HG02884 (cell line): Measurements from ENCODE around the gene SLC43A2.

Experiments
- ATAC-seq: cut with Tn5 transposase; IDR thresholded peaks from one replicate; pipeline ENCODE4 v1.9.1; 2021; ENCODE audit warnings: mild to moderate bottlenecking, moderate library complexity; ENCODE audit not compliant: unreplicated experiment

SLC43A2 gene

GRCh38 chr17:1625053-1625452, 3.6 kb downstream of the SLC43A2 start:
- ATAC-seq: no peak

- ATAC-seq: no peak
Measured at GRCh38 chr17:1624650-1625049, 4.0 kb downstream of the SLC43A2 start.

- ATAC-seq: no peak
Measured at GRCh38 chr17:1623057-1623630, 5.5 kb downstream of the SLC43A2 start.

DNA sequence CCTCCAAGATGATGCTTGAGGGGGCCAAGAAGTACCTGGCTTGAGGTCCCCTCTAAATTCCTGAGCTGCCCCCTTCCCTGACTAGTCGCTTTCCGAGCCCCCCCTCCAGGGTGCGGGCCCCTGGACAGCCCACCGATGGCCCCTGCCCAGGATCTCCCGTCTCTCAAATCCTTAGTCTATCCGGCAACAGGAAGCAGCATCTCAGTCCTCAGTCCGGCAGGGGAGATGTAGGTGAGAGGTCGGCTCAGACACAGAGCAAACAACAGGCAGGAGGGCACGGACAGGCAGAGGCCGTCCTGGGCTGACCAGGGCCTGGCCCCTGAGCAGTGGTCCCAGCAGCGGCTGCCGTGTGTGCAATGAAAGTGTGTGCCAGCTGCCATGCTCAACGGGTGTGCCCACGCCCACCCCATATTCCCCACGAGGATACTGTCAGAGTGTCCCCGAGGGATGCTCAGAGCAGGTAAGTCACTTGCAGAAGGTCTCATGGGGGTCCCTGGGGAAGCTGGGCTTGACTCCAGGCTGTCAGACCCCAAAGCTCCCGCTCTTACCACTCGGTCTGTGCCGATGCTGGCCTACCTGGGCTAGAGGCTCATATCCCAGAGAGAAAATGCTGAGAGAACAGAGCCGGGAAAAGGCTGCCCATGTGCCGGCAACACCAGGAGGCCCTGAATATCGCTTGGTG, 7.2 kb downstream of the SLC43A2 start:
- no peak for ATAC-seq

DNA sequence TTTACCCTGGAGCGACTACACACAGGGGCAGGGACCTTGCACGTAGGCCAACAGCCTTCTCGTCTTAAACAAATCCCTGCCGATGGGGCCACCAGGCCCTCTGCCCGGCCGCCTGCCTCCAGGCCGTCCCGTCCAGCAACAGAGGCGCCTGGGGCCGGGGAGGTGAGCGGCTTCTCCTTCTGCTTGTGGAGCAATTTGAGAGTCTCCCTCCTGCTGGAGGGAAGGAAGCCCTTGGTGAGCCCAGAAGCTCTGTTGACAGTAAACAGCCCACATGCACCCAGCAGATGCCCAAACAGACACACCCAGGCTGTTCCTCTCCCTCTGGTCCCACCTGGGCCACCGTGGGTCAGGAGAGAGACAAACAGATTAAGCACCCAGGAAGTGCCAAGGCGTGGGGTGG, 8.1 kb downstream of the SLC43A2 start:
- no peak for ATAC-seq

- ATAC-seq: no peak
Measured at GRCh38 chr17:1617620-1618174, 10.9 kb downstream of the SLC43A2 start.

DNA sequence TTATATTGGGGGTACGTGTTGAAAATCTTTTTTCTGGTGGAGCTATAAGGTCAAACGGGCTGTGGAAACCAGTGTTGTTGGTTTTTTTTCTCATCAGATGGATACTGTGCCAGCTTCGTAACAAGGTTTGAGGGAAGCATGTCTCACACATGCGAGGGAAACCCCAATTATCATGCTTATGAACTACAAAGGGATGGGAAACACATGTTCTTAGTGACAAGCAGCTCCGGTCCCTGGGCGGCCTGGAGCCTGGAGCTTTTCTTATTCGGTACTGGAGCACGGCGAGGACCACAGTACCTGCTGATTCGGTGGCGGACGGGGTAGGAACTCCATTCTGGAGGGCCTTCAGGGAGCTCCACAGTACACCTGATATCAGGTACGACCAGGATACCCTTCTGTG, 12.5 kb downstream of the SLC43A2 start:
- no peak for ATAC-seq

GRCh38 chr17:1612400-1612799, 16.2 kb downstream of the SLC43A2 start:
- ATAC-seq: no peak

DNA sequence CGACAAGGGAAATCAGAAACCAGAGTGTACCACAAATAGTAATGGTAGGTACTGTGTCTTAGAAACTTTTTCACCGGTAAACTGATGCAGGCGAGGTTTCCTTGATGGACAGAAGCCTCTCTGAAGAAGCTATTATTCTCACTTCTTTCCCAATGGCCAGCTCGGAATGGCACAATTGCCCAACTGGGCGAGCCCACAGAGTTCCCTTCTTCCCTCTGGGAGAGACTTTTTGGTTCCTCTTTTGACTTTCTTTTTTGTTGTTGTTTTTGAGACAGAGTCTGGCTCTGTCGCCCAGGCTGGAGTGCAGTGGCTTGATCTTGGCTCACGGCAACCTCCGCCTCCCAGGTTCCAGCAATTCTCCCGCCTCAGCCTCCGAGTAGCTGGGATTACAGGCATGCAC, 16.9 kb downstream of the SLC43A2 start:
- no peak for ATAC-seq

DNA sequence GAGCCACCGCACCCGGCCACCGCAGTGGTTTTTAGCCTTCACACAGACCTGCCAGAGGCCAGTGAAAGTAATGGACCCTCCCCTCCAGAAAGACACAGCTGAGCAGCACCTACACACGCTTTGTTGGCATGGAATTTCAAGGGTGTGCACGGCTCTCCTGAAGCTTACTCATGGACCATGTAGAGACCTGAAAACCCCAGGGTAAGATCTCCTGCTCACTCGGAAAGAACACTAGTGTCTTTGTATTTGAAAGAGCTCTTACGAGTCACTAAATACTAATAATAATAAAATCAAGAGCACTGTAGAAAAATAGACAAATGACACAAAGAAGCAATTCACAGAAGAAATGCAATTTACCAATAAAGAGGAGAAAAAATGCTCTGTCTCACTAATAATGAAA, 20.0 kb downstream of the SLC43A2 start:
- ATAC-seq: no peak

- ATAC-seq: no peak
Measured at GRCh38 chr17:1607971-1608320, 20.7 kb downstream of the SLC43A2 start.

DNA sequence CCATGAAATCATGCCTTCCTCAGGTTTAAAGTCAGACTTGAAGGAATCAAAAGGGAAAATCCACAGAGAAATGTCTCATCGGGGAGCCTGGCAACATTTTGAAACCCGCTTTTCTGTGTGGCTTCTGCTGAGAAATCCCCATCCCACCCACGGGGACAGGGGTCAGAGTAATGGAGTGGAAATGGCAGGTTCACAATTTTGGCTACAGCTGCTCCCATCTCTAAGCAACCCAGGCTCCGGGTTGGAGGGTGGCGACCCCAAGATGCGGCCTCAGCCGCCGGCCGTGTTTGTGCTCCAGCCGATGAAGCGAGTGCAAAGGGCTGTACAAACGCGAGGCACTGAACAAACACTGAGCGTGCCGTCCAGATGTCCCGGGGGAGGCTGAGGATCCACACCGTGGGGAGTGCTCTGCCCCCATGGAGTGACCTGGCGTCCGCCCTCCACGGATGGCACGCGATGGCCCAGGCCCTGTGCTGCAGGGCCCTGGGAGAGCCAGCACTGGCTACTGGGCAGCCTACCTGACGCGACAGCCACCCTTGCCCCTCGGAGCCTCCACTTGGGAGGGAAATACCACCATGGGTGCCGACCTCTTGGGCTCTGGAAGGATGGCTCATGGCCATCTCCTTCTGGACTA, 22.2 kb downstream of the SLC43A2 start:
- ATAC-seq: no peak

- no peak for ATAC-seq
Measured at GRCh38 chr17:1605681-1606351, 22.8 kb downstream of the SLC43A2 start.

DNA sequence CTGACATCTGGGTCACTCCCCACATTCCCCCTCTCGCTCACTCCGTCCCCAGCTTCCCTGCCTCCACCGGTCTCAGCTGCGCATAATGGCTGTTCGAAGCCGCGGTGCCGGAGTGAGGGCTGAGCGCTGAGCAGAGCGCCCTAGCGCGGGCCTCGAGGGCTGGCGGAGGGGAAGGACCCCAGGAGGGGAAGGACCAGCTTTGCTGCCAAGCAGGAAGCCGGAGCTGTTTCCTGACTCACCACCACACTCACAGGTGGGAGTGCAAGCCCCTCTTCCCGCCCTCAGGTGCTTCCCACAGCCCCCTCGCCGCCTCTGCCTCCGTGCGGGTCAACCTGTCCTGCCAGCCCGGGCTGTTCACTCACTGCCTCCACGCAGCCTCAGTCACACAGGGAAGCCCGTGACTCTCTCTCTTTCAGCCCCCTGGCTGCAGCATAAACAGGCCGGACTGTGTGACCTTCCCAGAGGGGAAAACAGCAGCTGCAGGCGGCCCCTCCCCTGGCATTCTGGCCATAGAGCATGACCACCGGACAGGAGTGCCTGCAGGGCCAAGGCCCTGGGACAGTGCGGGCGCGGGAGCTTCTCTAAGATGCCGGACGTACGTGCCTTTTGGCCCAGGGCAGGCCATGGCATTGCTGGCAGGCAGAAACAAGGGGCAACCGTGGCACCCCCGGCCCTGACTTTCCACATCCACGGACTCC, 23.7 kb downstream of the SLC43A2 start:
- ATAC-seq: no peak

- no peak for ATAC-seq
Measured at GRCh38 chr17:1601571-1601970, 27.1 kb downstream of the SLC43A2 start.

DNA sequence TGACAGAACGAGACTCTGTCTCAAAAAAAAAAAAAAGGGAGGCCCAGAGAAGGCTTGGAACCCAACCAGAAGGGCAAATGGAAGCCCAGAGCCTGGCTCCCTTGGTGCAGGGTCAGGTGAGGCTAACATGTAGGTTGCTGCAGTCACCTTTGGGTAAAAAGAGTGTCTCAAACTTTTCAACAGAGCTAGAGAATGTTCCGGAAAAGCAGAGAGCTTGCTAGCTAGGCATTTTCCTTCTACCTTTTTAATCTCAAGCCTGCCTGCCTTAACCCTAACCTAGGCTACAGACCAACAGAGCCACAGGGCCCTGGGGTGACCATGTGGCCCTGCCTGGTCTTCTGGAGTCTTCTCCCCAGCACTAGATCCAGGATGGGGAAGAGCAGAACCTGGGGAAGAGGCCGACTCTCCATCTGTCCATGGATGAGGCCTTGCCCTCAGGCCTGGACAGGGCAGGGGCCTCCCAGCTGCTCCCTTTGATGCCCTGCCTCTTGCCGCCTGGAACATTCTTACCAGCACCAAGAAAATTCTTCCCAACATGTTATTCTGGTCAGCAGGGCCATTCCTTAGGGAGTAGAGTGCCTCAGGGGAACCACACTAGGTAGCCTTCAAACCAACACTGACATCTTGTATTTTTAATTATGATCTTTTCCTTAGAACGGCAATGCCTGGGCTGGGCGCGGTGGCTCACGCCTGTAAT, 30.1 kb downstream of the SLC43A2 start:
- ATAC-seq: no peak

DNA sequence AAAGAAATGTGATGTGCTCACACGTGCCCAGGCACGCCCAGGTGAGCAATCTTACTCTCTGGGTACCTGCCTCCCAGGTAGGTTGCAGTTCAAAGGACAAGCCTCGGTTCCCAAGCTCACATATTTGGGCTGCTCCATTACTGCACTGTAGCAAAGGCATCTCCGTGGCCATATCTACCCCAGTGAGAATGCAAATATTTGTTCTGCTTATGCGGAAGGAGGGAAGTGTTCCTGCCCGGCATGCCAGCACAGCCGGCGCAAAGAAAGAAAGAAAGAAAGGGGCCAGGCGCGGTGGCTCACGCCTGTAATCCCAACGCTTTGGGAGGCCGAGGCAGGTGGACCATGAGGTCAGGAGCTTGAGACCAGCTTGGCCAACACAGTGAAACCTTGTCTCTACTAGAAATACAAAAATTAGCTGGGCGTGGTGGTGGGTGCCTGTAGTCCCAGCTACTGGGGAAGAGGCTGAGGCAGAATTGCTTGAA, 30.7 kb downstream of the SLC43A2 start:
- ATAC-seq: no peak

DNA sequence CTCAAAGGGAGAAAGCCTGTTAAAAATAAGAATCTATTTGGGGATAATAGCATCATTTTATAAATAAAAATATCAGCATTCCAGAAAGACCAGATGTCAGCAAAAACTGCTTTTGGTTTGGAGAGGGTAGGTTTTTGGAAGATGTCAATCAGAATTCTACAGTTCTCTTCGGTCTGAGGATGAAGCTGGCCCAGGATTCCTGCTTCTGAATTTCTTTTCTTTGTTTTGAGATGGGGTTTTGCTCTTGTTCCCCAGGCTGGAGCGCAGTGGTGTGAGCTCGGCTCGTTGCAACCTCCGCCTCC, 35.1 kb downstream of the SLC43A2 start:
- no peak for ATAC-seq

- ATAC-seq: peak; percentile 43
Measured at GRCh38 chr17:1592751-1593629, 35.6 kb downstream of the SLC43A2 start.
